ENCODE data around the gene TMEM259. TPM values are rescaled to one million over a fixed set of nuclear protein-coding genes. Genes with fewer than 3 reads are reported as not detected.

Gene TMEM259
- total and polyA plus RNA-seq, 2 of the 8 experiments (the other 6 are each of a cell fraction or from before 2014, with no cell fraction given), result 140 to 243 TPM

DNA sequence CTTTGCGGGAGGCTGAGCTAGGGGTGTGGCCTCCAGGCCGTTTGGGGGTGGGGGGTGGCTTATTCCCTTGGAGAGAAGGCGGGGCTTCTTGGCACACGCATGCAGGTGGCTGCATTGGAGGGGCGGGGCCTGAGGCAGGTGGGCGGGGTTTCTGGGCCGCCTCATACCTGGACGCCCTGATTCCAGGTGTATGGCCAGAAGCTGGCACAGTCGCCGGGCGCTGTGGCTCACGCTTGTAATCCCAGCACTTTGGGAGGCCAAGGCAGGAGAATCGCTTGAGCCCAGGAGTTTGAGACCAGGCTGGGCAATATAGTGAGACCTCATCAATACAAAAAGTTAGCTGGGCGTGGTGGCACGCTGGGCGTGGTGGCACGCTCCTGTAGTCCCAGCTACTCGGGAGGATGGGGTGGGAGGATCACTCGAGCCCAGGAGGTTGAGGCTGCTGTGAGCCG is 26.8 kb upstream of the TMEM259 start (continued):
- TF ChIP-seq, protein P1, sequence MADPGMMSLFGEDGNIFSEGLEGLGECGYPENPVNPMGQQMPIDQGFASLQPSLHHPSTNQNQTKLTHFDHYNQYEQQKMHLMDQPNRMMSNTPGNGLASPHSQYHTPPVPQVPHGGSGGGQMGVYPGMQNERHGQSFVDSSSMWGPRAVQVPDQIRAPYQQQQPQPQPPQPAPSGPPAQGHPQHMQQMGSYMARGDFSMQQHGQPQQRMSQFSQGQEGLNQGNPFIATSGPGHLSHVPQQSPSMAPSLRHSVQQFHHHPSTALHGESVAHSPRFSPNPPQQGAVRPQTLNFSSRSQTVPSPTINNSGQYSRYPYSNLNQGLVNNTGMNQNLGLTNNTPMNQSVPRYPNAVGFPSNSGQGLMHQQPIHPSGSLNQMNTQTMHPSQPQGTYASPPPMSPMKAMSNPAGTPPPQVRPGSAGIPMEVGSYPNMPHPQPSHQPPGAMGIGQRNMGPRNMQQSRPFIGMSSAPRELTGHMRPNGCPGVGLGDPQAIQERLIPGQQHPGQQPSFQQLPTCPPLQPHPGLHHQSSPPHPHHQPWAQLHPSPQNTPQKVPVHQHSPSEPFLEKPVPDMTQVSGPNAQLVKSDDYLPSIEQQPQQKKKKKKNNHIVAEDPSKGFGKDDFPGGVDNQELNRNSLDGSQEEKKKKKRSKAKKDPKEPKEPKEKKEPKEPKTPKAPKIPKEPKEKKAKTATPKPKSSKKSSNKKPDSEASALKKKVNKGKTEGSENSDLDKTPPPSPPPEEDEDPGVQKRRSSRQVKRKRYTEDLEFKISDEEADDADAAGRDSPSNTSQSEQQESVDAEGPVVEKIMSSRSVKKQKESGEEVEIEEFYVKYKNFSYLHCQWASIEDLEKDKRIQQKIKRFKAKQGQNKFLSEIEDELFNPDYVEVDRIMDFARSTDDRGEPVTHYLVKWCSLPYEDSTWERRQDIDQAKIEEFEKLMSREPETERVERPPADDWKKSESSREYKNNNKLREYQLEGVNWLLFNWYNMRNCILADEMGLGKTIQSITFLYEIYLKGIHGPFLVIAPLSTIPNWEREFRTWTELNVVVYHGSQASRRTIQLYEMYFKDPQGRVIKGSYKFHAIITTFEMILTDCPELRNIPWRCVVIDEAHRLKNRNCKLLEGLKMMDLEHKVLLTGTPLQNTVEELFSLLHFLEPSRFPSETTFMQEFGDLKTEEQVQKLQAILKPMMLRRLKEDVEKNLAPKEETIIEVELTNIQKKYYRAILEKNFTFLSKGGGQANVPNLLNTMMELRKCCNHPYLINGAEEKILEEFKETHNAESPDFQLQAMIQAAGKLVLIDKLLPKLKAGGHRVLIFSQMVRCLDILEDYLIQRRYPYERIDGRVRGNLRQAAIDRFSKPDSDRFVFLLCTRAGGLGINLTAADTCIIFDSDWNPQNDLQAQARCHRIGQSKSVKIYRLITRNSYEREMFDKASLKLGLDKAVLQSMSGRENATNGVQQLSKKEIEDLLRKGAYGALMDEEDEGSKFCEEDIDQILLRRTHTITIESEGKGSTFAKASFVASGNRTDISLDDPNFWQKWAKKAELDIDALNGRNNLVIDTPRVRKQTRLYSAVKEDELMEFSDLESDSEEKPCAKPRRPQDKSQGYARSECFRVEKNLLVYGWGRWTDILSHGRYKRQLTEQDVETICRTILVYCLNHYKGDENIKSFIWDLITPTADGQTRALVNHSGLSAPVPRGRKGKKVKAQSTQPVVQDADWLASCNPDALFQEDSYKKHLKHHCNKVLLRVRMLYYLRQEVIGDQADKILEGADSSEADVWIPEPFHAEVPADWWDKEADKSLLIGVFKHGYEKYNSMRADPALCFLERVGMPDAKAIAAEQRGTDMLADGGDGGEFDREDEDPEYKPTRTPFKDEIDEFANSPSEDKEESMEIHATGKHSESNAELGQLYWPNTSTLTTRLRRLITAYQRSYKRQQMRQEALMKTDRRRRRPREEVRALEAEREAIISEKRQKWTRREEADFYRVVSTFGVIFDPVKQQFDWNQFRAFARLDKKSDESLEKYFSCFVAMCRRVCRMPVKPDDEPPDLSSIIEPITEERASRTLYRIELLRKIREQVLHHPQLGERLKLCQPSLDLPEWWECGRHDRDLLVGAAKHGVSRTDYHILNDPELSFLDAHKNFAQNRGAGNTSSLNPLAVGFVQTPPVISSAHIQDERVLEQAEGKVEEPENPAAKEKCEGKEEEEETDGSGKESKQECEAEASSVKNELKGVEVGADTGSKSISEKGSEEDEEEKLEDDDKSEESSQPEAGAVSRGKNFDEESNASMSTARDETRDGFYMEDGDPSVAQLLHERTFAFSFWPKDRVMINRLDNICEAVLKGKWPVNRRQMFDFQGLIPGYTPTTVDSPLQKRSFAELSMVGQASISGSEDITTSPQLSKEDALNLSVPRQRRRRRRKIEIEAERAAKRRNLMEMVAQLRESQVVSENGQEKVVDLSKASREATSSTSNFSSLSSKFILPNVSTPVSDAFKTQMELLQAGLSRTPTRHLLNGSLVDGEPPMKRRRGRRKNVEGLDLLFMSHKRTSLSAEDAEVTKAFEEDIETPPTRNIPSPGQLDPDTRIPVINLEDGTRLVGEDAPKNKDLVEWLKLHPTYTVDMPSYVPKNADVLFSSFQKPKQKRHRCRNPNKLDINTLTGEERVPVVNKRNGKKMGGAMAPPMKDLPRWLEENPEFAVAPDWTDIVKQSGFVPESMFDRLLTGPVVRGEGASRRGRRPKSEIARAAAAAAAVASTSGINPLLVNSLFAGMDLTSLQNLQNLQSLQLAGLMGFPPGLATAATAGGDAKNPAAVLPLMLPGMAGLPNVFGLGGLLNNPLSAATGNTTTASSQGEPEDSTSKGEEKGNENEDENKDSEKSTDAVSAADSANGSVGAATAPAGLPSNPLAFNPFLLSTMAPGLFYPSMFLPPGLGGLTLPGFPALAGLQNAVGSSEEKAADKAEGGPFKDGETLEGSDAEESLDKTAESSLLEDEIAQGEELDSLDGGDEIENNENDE (IDR thresholded peaks at IDR 0.05; ENCODE audit: insufficient replicate concordance, low read length), result no peak
- TF ChIP-seq, protein P2, sequence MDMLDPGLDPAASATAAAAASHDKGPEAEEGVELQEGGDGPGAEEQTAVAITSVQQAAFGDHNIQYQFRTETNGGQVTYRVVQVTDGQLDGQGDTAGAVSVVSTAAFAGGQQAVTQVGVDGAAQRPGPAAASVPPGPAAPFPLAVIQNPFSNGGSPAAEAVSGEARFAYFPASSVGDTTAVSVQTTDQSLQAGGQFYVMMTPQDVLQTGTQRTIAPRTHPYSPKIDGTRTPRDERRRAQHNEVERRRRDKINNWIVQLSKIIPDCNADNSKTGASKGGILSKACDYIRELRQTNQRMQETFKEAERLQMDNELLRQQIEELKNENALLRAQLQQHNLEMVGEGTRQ (IDR thresholded peaks at IDR 0.05; ENCODE audit: low read length), result no peak
- TF ChIP-seq EZH2 (IDR thresholded peaks at IDR 0.05; ENCODE audit: low read depth, low read length, severe bottlenecking), result no peak
- TF ChIP-seq NANOG (IDR thresholded peaks at IDR 0.05; ENCODE audit: insufficient read depth, low read depth, low read length, poor library complexity, severe bottlenecking), result no peak
- TF ChIP-seq CBX8 (IDR thresholded peaks at IDR 0.05; ENCODE audit: borderline replicate concordance, low read depth, low read length), result no peak
- TF ChIP-seq, protein P3, sequence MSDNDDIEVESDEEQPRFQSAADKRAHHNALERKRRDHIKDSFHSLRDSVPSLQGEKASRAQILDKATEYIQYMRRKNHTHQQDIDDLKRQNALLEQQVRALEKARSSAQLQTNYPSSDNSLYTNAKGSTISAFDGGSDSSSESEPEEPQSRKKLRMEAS (IDR thresholded peaks at IDR 0.05), result no peak

Data from H1 (cell line).